NB4 (cell line): ENCODE data around the gene CAPN8.

Experiments used
- DNase-seq: peaks from one replicate; pipeline ENCODE4 v3.0.0; 2010; ENCODE audit warnings: low read depth
- H3K4me3 ChIP-seq: one replicate; pipeline ENCODE4 v1.5.1; 2011; ENCODE audit warnings: mild to moderate bottlenecking, low read depth, low read length, moderate library complexity
- CTCF ChIP-seq: IDR thresholded peaks from one replicate; pipeline ENCODE4 v1.5.1; 2012; ENCODE audit warnings: low read depth, low read length
- MAX ChIP-seq: IDR thresholded peaks from 2 replicates; pipeline ENCODE4 v1.6.1; 2011; ENCODE audit warnings: low read depth, low read length
- MYC ChIP-seq: IDR thresholded peaks from 2 replicates; pipeline ENCODE4 v1.6.1; 2011; ENCODE audit warnings: low read depth, low read length
- POLR2A ChIP-seq: IDR thresholded peaks from 2 replicates; pipeline ENCODE4 v1.6.1; 2011; ENCODE audit warnings: mild to moderate bottlenecking; ENCODE audit not compliant: insufficient read length; ENCODE audit errors: extremely low read depth

The CAPN8 gene

GRCh38 chr1:223711747-223712193 lies 46.3 kb upstream of the CAPN8 start:
- TF ChIP-seq MYC (no peak), CTCF (no peak), POLR2A (no peak), MAX (no peak)
- H3K4me3 ChIP-seq, result peak overlapping the region; percentile 16
- DNase-seq, result no peak

GRCh38 chr1:223711173-223711572 lies 45.7 kb upstream of the CAPN8 start:
- H3K4me3 ChIP-seq, result no peak overlapping the region
- no peak for TF ChIP-seq CTCF
- no peak for TF ChIP-seq POLR2A
- TF ChIP-seq MYC, result no peak
- TF ChIP-seq MAX, result no peak
- no peak for DNase-seq

- no peak for DNase-seq
- TF ChIP-seq POLR2A (no peak), MYC (no peak), CTCF (no peak), MAX (no peak)
- no peak overlapping the region for H3K4me3 ChIP-seq
These were observed 45.0 kb upstream of the CAPN8 start for GRCh38 chr1:223710179-223711133.

- H3K4me3 ChIP-seq, result no peak overlapping the region
- TF ChIP-seq MAX (no peak), POLR2A (no peak), MYC (no peak), CTCF (no peak)
- DNase-seq, result no peak
These were observed 44.1 kb upstream of the CAPN8 start for GRCh38 chr1:223709598-223709997.

GRCh38 chr1:223708651-223709268 lies 43.3 kb upstream of the CAPN8 start:
- no peak for DNase-seq
- TF ChIP-seq CTCF, result no peak
- no peak for TF ChIP-seq MAX
- no peak for TF ChIP-seq POLR2A
- TF ChIP-seq MYC, result no peak
- no peak overlapping the region for H3K4me3 ChIP-seq
